NCI-H2196 treated with DMSO at 0.1 percent for 48 hours (cell line): ENCODE results near the gene HELQ.
"Not testable (repeated sequence)": the region's sequence is repeated elsewhere in the genome, so short reads cannot be mapped to it uniquely, and the experiment has no call there.

Source experiments
- DNase-seq: peaks from one replicate; lab custom pipeline; 2025; ENCODE audit not compliant: unreplicated experiment; lab: John Stamatoyannopoulos, UW

The HELQ gene

GRCh38 chr4:83436680-83437079 is 18.9 kb downstream of the HELQ start:
- no peak for DNase-seq

- no peak for DNase-seq
Observed at GRCh38 chr4:83431200-83431599, 24.4 kb downstream of the HELQ start.

GRCh38 chr4:83418211-83418610 is 37.4 kb downstream of the HELQ start:
- no peak for DNase-seq

GRCh38 chr4:83417566-83417965 is 38.1 kb downstream of the HELQ start:
- no peak for DNase-seq

GRCh38 chr4:83413676-83414075 is 41.9 kb downstream of the HELQ start:
- DNase-seq = no peak

GRCh38 chr4:83408908-83409307 is 46.7 kb downstream of the HELQ start:
- no peak for DNase-seq

- no peak for DNase-seq
Observed at GRCh38 chr4:83405844-83406816, 49.5 kb downstream of the HELQ start.

- DNase-seq = not testable (repeated sequence)
Observed at GRCh38 chr4:83398158-83398557, 57.5 kb downstream of the HELQ start.

GRCh38 chr4:83393908-83394307 is 61.7 kb downstream of the HELQ start:
- no peak for DNase-seq

GRCh38 chr4:83392562-83392961 is 63.1 kb downstream of the HELQ start:
- no peak for DNase-seq

- no peak for DNase-seq
Observed at GRCh38 chr4:83390944-83391343, 64.7 kb downstream of the HELQ start.

GRCh38 chr4:83389756-83390505 is 65.7 kb downstream of the HELQ start:
- DNase-seq = no peak

- no peak for DNase-seq
Observed at GRCh38 chr4:83389037-83389720, 66.4 kb downstream of the HELQ start.

- no peak for DNase-seq
Observed at GRCh38 chr4:83388313-83388676, 67.3 kb downstream of the HELQ start.

GRCh38 chr4:83387476-83388312 is 67.9 kb downstream of the HELQ start:
- no peak for DNase-seq

- DNase-seq = no peak
Observed at GRCh38 chr4:83387012-83387411, 68.6 kb downstream of the HELQ start.

- DNase-seq = no peak
Observed at GRCh38 chr4:83382850-83383249, 72.8 kb downstream of the HELQ start.

GRCh38 chr4:83381173-83381572 is 74.5 kb downstream of the HELQ start:
- no peak for DNase-seq

GRCh38 chr4:83378419-83378818 is 77.2 kb downstream of the HELQ start:
- DNase-seq = no peak

- no peak for DNase-seq
Observed at GRCh38 chr4:83372931-83373330, 82.7 kb downstream of the HELQ start.

GRCh38 chr4:83371936-83372335 is 83.7 kb downstream of the HELQ start:
- DNase-seq = no peak
